NCI-H146 (cell line): ENCODE data around the gene DDX6.
"Not testable (repeated sequence)": the region's sequence is repeated elsewhere in the genome, so short reads cannot be mapped to it uniquely, and the experiment has no call there.

ENCODE experiments used
- DNase-seq: peaks from one replicate; lab custom pipeline; 2025; lab: John Stamatoyannopoulos, UW

The DDX6 gene

GRCh38 chr11:118790357-118791110 lies 430 bp downstream of the DDX6 start:
- DNase-seq: peak; percentile 64

- peak; percentile 49 for DNase-seq
These were observed 1.2 kb downstream of the DDX6 start for GRCh38 chr11:118789501-118790356.

DNA sequence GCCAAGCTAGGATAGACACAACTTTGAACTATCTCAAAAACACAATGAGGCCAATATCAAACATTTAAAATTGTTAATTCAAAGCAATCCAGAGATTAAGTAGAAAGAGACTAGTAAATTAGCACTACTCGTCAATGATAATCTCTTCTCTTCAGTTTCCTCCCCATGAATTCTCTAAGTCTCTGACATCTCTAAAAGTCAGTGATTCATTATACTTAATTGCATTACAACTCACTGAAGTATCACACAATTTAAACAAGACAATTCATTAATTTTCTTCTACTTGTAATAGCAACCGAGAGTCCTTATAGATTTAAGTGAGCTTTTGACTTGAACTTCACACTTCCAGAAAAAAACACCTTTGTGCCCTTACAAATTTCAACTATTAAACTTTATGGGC lies 4.3 kb downstream of the DDX6 start:
- DNase-seq: no peak

GRCh38 chr11:118785362-118785761 lies 5.6 kb downstream of the DDX6 start:
- DNase-seq: no peak

GRCh38 chr11:118783724-118784495 lies 7.1 kb downstream of the DDX6 start:
- DNase-seq: no peak

- DNase-seq: not testable (repeated sequence)
These were observed 7.6 kb downstream of the DDX6 start for GRCh38 chr11:118783324-118783723.

- no peak for DNase-seq
These were observed 12.1 kb downstream of the DDX6 start for GRCh38 chr11:118778898-118779297.

DNA sequence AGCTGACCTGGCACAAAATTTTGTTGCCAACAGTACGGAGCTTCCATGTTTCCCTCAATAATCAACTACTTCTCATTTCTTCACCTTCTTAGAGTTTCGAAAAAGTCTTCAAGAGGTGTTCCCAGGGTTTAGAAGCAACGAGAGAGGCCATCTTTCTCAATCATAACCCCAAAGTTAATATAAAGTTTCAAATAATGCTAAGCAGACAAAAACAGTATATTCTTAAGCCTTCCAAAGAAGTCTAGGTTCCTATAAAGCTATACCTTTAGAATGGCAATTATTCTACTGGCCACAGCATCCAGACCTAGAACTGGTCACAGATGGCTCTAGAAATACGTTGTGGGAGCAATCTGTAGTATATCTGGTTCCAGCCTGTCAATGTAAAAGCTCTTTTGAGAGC lies 16.9 kb downstream of the DDX6 start:
- no peak for DNase-seq

DNA sequence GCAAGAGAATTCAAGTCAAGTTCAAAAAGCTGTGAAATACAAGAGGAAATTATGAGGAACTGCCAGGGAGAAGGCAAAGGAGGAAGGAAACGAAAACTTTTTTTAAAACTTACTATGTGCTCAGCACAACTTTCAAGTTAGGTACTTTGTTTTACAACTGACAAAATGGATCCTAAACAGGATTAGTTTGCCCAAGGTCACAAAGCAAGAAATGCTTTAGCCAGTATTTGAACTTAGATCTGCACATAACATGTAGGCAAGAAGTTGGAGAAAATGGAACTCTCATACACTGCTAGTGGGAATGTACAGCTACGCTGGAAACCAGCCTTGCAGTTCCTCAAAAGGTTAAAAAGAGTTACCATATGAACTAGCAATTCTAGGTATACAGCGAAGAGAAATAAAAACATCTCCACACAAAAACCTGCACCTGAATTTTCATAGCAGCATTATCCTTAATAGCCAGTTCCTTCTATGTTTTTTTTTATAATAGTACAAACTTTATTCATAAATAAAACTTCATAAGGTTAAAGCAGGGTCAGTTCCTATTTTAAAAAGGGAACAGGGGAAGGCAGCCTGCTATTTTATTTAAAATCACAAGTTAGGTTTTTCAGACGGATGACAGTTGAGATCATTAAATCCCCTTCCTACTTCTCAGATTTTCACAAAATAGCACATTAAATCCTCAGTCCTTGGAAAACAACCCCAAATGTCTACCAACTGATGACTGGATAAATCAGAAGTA lies 19.2 kb downstream of the DDX6 start:
- no peak for DNase-seq

DNA sequence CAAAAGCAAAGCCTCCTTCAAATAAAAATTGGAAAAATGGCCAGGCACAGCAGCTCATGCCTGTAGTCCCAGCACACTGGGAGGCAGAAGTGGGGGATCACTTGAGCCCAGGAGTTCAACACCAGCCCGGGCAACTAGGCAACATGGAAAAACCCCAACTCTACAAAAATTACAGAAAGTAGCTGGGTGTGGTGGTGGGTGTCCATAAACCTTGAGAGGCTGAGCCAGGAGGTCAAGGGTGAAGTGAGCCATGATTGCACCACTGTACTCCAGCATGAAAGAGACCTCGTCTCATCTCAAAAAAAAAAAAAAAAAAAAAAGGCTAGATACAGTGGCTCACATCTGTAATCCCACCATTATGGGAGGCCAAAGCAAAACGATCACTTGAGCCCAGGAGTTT lies 22.3 kb downstream of the DDX6 start:
- no peak for DNase-seq

DNA sequence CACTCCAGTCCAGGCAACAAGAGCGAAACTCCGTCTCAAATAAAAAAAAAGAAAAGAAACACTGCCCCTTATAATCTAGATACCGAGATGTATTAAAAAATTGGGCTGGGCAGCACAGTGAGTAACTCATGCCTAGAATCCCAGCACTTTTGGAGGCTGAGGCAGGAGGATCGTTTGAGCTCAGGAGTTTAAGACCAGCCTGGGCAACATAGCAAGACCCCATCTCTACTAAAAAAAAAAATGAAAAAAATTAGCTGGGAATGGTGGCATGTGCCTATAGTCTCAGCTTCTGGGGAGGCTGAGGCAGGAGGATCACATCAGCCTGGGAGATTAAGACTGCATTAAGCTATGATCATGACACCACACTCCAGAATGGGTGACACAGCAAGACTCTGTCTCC lies 24.9 kb downstream of the DDX6 start:
- DNase-seq: no peak

DNA sequence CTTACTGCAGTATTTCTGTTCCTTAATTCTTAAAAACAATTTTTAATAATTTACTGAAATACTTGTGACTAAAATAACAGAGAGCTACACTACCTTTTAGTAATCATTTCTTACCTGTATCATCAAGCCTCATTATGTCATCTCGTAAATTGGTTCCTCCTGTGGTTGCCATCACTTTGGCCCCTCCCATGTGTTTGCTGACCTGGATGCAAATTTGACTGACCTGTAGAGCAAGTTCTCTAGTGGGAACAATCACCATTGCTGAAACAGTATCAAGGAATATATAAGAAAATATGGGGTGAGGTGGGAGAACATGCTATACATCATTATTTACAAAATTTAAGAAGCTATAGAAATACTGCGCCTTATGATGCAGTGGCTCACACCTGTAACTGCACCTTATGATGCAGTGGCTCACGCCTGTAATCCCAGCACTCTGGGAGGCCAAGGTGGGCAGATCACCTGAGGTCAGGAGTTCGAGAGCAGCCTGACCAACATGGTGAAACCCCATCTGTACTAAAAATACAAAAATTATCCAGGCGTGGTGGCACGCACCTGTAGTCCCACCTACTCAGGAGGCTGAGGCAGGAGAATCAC lies 25.8 kb downstream of the DDX6 start:
- DNase-seq: not testable (repeated sequence)

DNA sequence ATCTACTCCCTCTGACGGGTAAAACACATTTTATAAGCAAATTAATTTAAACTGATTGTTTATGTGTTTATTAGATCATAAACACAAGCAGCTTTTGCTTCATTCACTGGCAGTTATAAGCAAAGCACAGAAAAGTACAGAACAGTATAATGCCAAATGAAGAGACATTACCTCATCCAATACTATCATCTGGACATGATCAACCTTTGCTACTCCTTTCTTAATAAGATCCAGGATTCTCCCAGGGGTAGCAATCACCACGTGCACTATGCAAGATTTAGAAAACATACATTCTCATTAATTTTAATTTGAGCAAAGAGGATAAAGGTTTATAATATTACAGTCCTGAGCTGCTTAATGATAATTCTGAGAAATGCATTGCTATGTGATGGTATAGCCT lies 27.9 kb downstream of the DDX6 start:
- DNase-seq: no peak

DNA sequence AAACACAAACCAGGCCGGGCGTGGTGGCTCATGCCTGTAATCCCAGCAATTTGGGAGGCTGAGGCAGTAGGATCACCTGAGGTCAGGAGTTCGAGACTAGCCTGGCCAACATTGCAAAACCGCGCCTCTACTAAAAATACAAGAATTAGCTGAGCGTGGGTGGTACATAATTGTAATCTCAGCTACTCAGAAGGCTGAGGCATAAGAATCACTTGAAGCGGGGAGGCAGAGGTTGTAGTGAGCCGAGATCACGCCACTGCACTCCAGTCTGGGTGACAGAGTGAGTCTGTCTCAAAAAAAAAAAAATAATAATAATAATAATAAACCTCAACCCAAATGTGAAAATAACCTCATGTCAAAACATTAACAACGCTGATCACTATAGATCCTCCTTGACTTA lies 29.0 kb downstream of the DDX6 start:
- DNase-seq: not testable (repeated sequence)

GRCh38 chr11:118757876-118758399 lies 33.0 kb downstream of the DDX6 start:
- no peak for DNase-seq

GRCh38 chr11:118752654-118753053 lies 38.3 kb downstream of the DDX6 start:
- DNase-seq: no peak

GRCh38 chr11:118749429-118749828 lies 41.5 kb downstream of the DDX6 start:
- DNase-seq: no peak

DNA sequence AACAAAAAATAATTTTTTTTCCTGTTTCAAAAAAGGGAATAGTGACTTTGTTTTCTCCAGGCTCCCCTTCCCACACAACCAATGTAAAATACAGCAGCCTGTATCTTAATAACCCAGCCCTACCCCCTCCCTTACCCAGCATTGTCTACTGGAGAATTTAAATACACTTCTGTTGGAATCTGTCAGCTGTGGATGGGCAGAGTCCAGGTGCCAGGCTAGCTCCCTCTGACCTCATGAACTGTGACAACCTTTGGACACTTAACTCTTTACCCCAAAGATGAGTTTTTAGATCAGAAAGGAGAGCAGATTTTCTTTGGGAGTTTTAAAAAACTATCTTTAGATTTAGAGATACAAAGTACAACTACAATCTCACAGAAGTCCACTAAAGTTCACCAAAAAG lies 42.9 kb downstream of the DDX6 start:
- DNase-seq: no peak

- DNase-seq: no peak
These were observed 43.9 kb downstream of the DDX6 start for GRCh38 chr11:118746988-118747585.

DNA sequence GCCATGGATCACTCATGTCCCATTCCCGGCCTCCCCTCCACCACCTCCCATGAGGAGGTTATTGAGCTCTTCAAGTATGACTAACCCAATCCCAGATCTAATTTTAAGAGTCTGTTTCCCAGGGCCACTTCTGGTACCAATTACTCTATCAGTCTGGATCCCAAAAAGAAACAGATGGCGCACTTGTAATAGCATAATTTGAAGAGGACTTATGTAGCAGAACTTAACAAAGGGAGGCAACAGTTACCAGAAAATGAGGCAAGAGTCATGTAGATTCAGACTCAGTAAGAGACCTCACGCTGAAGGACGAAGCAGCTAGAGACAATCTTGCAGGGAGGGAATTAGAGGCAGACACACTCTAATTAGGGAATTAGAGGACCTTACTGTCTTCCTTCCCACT lies 46.9 kb downstream of the DDX6 start:
- DNase-seq: no peak

DNA sequence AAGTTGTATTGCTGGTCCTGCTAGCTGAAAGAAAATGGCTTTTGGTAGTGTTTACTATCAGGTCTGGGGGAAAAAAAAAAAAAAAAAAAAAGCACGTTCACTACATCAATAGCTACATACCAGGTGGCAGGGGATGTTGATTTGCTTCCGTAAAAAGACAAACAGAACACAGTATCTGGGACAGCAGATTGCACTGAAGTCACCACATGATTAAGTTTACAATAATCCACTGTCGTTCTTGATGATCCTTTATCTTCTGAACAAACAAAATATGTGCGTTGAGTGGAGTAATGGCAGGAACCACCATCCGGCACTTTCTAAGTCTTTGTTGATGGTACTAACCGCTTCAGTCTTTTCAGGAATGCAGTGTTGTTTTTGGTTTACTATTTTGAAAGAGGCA lies 48.7 kb downstream of the DDX6 start:
- DNase-seq: peak; percentile 52
